HUES64 (cell line): ENCODE results near the gene LINGO3.

Source experiments
- H3K27ac ChIP-seq: 2 replicates; pipeline ENCODE4 v1.7.0; 2013; ENCODE audit warnings: low read depth, low read length, inconsistent platforms
- H3K27me3 ChIP-seq: 2 replicates; pipeline ENCODE4 v1.6.1; 2013; ENCODE audit warnings: mild to moderate bottlenecking, low read length; ENCODE audit not compliant: insufficient read depth
- H3K36me3 ChIP-seq: 2 replicates; pipeline ENCODE4 v1.6.1; 2013; ENCODE audit warnings: mild to moderate bottlenecking, low read length; ENCODE audit not compliant: insufficient read depth
- H3K4me1 ChIP-seq: 2 replicates; pipeline ENCODE4 v1.6.1; 2013; ENCODE audit warnings: mild to moderate bottlenecking, low read length, moderate library complexity; ENCODE audit not compliant: insufficient read depth
- H3K4me3 ChIP-seq: 2 replicates; pipeline ENCODE4 v1.5.1; 2013; ENCODE audit warnings: mild to moderate bottlenecking, low read length, moderate library complexity
- H3K9ac ChIP-seq: 2 replicates; pipeline ENCODE4 v1.6.1; 2013; ENCODE audit warnings: mild to moderate bottlenecking, low read depth, low read length
- H3K9me3 ChIP-seq: 2 replicates; pipeline ENCODE4 v1.6.1; 2013; ENCODE audit warnings: low read depth, low read length; ENCODE audit not compliant: insufficient read depth
- WGBS: fragments of 150-250, 120-280 bp; methylation state at CpG from one replicate; pipeline ENCODE4 v1.1.7; 2013; ENCODE audit warnings: missing lambda C conversion rate; 5-methylcytosine and 5-hydroxymethylcytosine counted together

The LINGO3 gene

DNA sequence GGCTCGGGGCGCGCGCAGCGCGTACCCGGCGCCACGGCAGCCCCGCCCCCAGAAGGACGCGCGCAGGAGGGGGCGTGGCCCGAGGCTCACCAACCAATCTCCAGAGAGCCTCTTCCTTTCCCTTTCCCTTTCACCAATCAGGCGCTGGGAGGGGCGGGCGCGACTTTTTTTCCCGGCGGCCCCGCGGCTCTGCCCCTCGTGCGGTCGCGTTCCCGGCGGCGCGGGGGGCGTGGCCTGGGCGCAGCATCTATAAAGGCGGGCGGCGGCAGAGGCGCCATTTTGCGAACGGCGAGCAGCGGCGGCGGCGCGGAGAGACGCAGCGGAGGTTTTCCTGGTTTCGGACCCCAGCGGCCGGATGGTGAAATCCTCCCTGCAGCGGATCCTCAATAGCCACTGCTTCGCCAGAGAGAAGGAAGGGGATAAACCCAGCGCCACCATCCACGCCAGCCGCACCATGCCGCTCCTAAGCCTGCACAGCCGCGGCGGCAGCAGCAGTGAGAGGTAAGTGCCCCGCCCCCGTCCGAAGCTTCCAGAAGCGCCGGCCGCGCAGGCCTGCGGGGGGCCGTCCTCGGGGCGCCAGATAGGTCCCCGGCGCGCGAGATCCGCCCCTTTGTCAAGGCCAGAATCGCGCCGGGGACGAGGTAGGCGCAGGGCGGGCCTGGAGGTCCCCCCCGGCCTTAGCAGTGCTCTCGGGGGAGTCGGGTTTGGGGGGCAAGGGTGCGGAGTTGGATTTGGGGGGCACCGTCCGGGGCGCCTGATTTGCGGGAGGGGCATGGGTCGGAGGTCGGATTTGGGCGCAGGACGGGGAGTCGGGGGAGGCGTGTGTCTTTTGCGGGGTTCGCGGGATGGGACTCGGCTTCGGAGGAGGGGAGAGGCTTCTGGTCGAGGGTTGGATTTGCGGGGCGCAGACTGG is 38.5 kb downstream of the LINGO3 start:
- Histone ChIP-seq H3K9me3 (no peaks in the 10 kb centered on the region), H3K27ac (peak overlapping the region; percentile 91), H3K36me3 (peaks cover 19% of the 10 kb centered on the region), H3K9ac (peak overlapping the region; percentile 98), H3K4me1 (peaks cover 19% of the 10 kb centered on the region; the same call in 1 of the 2 replicates), H3K4me3 (peak overlapping the region; percentile 100), H3K27me3 (no peaks in the 10 kb centered on the region)
- WGBS, result under 1% methylated on average over 103 of the region's 103 CpGs

DNA sequence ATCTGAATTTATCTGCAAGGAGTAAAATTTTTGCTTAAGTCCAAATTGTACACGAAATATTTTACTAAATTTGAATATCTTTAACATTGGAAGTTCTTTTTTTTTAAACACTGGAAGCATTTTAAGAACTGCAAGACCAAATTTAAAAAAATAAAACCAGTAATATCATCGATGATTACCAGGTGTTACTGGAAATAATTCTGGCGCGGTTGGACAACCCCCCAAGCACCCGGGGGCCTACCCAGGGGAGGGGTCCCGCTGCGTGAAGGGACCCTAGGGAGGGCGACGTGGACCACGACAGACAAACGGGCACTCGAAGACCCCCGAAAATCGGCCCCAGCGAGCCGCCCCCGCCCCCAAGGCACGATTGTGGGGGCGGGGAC is 39.1 kb downstream of the LINGO3 start:
- H3K4me3 ChIP-seq, result peak overlapping the region; percentile 100
- H3K36me3 ChIP-seq, result peaks cover 19% of the 10 kb centered on the region
- 4% methylated on average over 18 of the region's 19 CpGs for WGBS
- H3K27ac ChIP-seq, result peak overlapping the region; percentile 60
- no peaks in the 10 kb centered on the region for H3K27me3 ChIP-seq
- H3K9ac ChIP-seq, result peak overlapping the region; percentile 75
- no peaks in the 10 kb centered on the region for H3K9me3 ChIP-seq
- H3K4me1 ChIP-seq, result peaks cover 19% of the 10 kb centered on the region; the same call in 1 of the 2 replicates

DNA sequence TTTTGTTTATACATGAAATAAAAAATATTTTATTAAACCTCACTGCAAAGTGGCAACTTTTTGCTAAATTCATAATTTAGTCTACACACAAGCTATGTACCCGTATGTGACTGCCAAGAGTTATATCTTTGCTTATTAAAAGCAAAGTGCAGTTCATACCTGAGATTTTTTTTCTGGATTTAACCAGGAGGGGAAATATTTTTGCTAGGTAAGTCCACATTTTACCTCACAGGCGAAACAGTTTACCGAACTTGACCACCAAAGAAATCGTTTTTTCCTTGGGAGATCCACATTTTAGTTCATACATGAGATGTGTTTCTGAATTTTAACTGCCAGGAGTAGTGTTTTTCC is 39.5 kb downstream of the LINGO3 start:
- no peak overlapping the region for H3K27ac ChIP-seq
- H3K9me3 ChIP-seq, result no peaks in the 10 kb centered on the region
- no peaks in the 10 kb centered on the region for H3K27me3 ChIP-seq
- H3K36me3 ChIP-seq, result peaks cover 19% of the 10 kb centered on the region
- H3K4me1 ChIP-seq, result peaks cover 17% of the 10 kb centered on the region; the same call in 1 of the 2 replicates
- WGBS, result 94% methylated on average over 4 of the region's 4 CpGs
- H3K9ac ChIP-seq, result 0 out of 2 replicates have a peak overlapping the region, but pooled peaks have one; percentile 75
- peak overlapping the region; percentile 100 for H3K4me3 ChIP-seq

DNA sequence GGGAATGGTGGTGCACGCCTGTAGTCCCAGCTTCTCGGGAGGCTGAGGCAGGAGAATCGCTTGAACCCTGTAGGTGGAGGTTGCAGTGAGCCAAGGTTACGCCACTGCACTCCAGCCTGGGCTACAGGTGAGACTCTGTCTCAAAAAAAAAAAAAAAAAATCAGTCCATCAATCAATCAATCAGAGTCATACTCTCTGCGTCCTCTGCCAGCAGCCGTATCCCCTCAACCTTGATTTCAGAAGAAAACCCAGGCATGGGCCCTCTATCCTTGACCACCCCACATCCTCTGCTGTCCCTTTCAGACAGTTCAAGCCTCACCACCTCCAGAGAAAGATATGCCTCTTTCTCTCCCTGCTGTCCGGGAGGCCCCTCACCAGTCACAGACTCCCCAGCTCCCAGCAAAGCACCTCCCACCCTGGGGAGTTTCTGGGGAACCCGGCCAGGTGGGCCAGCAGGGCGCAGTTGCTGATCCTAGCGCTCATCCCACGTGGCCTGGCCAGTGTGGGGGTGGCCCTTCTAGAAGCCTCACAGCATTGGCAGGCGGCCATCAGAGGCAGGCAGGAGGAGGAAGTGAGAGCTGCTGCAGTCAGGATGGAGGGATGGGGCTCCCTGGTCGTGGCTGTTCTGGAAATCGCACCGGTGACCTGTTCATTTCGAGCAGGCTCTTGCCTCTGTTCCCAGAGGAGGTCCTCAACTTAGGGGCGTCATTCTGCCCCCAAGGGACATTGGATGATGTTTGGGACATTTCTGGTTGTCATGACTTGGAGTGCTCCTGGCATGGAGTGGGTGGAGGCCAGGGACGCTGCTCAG is 41.6 kb downstream of the LINGO3 start:
- Histone ChIP-seq H3K27me3 (no peaks in the 10 kb centered on the region), H3K4me1 (peaks cover 3% of the 10 kb centered on the region; the same call in 1 of the 2 replicates), H3K4me3 (no peak overlapping the region), H3K9me3 (no peaks in the 10 kb centered on the region), H3K9ac (no peak overlapping the region), H3K27ac (no peak overlapping the region), H3K36me3 (peaks cover 2% of the 10 kb centered on the region; the same call in 1 of the 2 replicates)
- 82% methylated on average over 18 of the region's 18 CpGs for WGBS

DNA sequence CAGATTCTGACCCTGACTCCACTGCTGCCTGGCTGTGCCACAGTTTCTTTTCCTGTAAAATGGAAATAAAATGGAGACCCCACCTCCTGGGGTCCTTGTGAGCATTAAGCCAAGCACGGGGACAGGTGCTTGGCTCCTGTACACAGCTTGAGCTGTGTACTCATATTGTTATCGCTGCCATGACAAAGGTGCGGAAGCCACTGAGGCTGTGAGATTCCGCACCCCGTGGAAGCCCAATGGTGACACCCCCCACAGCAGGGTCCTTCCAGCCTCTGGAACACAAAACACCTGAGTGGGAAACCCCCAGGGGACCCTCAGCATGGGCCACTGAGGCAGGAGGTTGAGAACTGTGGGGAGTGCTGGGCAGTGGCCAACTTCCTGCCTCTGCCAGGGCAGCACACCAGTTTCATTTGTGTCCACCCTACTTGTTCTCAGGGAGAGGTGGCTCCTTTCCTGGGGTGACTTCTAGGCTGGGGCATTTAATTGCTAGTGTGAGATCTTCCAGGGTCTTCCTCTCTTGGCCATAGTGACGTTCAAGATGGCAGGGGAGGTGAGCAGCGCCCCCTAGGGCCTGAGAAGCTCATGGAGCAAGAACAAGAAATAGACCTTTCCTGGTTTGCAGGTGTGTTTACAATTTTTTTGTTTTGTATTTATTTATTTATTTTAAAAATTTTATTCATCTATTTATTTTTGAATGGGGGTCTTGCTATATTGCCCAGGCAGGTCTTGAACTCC is 46.3 kb downstream of the LINGO3 start:
- H3K36me3 ChIP-seq, result no peaks in the 10 kb centered on the region
- WGBS, result 70% methylated on average over 7 of the region's 7 CpGs
- no peaks in the 10 kb centered on the region for H3K9me3 ChIP-seq
- H3K4me1 ChIP-seq, result no peaks in the 10 kb centered on the region
- no peak overlapping the region for H3K27ac ChIP-seq
- H3K9ac ChIP-seq, result no peak overlapping the region
- H3K4me3 ChIP-seq, result no peak overlapping the region
- H3K27me3 ChIP-seq, result no peaks in the 10 kb centered on the region

DNA sequence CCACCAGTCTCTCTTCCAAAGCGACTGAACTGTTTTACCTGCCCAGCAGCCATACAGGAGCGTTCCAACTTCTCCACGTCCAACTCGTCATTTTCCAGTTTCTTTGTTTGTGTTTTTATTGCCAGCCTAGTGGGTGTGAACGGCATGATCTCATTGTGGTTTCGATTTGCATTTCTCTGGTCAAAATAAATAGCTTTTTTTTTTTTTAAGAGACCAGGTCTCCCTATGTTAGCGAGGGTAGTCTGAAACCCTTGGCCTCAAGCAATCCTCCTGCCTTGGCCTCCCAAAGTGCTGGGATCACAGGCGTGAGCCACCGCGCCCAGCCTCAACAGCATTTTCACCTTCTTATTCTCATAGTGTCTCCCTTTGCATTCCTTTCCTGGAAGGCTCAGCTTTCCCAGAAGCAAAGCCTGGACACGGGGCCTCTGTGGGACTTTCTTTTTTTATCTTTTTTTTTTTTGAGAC is 47.6 kb downstream of the LINGO3 start:
- Histone ChIP-seq H3K9me3 (no peaks in the 10 kb centered on the region), H3K36me3 (no peaks in the 10 kb centered on the region), H3K27me3 (no peaks in the 10 kb centered on the region), H3K27ac (no peak overlapping the region), H3K4me3 (no peak overlapping the region), H3K9ac (no peak overlapping the region), H3K4me1 (no peaks in the 10 kb centered on the region)
- 92% methylated on average over 11 of the region's 11 CpGs for WGBS

DNA sequence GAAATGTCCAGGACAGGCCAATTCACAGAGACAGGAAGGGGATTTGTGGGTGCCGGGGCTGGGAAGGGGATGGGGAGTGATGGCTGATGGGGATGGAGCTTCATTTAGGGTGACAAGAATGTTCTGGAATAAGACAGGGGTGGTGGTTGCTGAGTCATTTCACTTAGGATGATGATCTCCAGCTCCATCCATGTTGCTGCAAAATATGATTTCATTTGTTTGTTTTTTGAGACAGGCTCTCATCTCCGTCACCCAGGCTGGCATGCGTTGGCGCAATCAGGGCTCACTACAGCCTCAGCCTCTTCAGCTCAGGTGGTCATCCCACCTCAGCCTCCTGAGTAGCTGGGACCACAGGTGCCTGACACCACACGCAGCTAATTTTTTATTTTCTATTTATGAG is 48.6 kb downstream of the LINGO3 start:
- Histone ChIP-seq H3K27me3 (peaks cover 1% of the 10 kb centered on the region; the same call in 1 of the 2 replicates), H3K9ac (no peak overlapping the region), H3K36me3 (no peaks in the 10 kb centered on the region), H3K4me3 (no peak overlapping the region), H3K9me3 (no peaks in the 10 kb centered on the region), H3K27ac (no peak overlapping the region), H3K4me1 (no peaks in the 10 kb centered on the region)
- WGBS, result 91% methylated on average over 5 of the region's 5 CpGs
